Kidney tubule cell (primary cell): ENCODE results near the gene FGF21.
A peak's percentile ranks its signal among the peaks of the same experiment; 100 is the strongest.
"Not testable (repeated sequence)": the region's sequence is repeated elsewhere in the genome, so short reads cannot be mapped to it uniquely, and the experiment has no call there.

Experiments used
- DNase-seq: peaks from one replicate; pipeline ENCODE4 v3.0.0-alpha.2; 2018; ENCODE audit warnings: low spot score

The FGF21 gene

GRCh38 chr19:48755084-48755641, at the start of gene FGF21:
Gene FGF21, plus strand, starts transcription at chr19:48755524. Its CDS starts 713 bp downstream, at chr19:48756237.
- no peak for DNase-seq

GRCh38 chr19:48708471-48708870, 46.9 kb upstream of the FGF21 start:
- DNase-seq: no peak

- no peak for DNase-seq
Observed at GRCh38 chr19:48711106-48711662, 44.1 kb upstream of the FGF21 start.

GRCh38 chr19:48713041-48713863, 42.1 kb upstream of the FGF21 start:
- DNase-seq: no peak

- DNase-seq: peak; percentile 100
Observed at GRCh38 chr19:48713864-48714755, 41.2 kb upstream of the FGF21 start.

- no peak for DNase-seq
Observed at GRCh38 chr19:48714759-48715675, 40.3 kb upstream of the FGF21 start.

GRCh38 chr19:48715681-48716171, 39.6 kb upstream of the FGF21 start:
- DNase-seq: no peak

GRCh38 chr19:48716562-48717291, 38.6 kb upstream of the FGF21 start:
- DNase-seq: no peak

- DNase-seq: not testable (repeated sequence)
Observed at GRCh38 chr19:48718106-48718505, 37.2 kb upstream of the FGF21 start.

- no peak for DNase-seq
Observed at GRCh38 chr19:48718711-48719231, 36.6 kb upstream of the FGF21 start.

GRCh38 chr19:48719263-48720171, 35.8 kb upstream of the FGF21 start, which contains the start of gene MAMSTR:
Gene MAMSTR, minus strand, starts transcription at chr19:48719725. Its CDS starts 694 bp downstream, at chr19:48719031.
- DNase-seq: no peak

GRCh38 chr19:48720251-48720612, 35.1 kb upstream of the FGF21 start:
- no peak for DNase-seq

- DNase-seq: peak; percentile 99
Observed at GRCh38 chr19:48720613-48721296, 34.6 kb upstream of the FGF21 start.

- DNase-seq: no peak
Observed at GRCh38 chr19:48722196-48722708, 33.1 kb upstream of the FGF21 start.

GRCh38 chr19:48724796-48725753, 30.2 kb upstream of the FGF21 start:
- peak; percentile 91 for DNase-seq

GRCh38 chr19:48726556-48726955, 28.8 kb upstream of the FGF21 start:
- no peak for DNase-seq
